GM19438 (cell line): ENCODE data around the gene CLIC1.

Experiments used
- ATAC-seq: cut with Tn5 transposase; IDR thresholded peaks from one replicate; pipeline ENCODE4 v1.9.1; 2021; ENCODE audit warnings: low read depth; ENCODE audit not compliant: unreplicated experiment

Gene CLIC1

DNA sequence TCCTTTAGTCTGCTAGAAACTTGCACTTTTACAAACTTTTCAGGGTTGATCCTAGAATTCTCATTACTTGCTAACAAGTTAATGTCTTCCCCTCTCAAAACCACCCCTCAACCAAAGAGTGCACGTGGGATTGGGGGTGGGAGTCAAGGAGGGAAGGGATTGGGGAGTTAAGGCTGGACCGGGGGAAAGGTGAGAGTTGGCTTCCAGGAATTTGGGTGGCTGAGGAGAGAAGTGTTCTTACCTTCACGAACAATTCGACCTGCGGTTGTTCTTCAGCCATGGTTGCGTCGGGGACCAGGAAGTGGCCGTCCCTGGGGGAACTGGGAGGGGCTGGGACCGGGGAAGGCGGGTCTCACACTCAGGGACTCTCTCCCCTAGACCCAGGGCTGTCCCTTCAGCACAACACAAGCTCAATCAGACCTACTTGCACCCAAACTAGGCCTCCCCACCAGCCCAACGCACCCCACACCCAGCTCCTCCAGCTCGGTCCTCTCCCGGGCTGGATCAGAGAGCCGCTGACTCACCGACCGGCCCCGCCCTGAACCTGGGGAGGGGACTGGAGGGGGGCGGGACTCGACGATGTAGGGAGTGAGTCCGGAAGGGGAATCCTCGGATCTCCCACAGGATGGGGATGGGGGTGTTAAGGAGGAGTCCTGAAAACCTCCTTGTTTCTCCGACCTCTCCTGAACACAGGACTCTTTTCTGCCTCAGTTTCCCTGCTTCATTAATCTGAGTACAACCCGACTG, at the start of gene CLIC1:
Gene CLIC1, minus strand, starts transcription at position 510 of the 747 bp plus-strand sequence. Its CDS starts 230 bp downstream, at position 280.
- no peak for ATAC-seq

- ATAC-seq = no peak
These were observed 49.1 kb upstream of the CLIC1 start for GRCh38 chr6:31785475-31785874.

GRCh38 chr6:31784098-31784925, 48.0 kb upstream of the CLIC1 start:
- no peak for ATAC-seq

GRCh38 chr6:31782126-31782855, 46.0 kb upstream of the CLIC1 start:
- no peak for ATAC-seq

GRCh38 chr6:31781244-31782125, 45.2 kb upstream of the CLIC1 start:
- no peak for ATAC-seq

DNA sequence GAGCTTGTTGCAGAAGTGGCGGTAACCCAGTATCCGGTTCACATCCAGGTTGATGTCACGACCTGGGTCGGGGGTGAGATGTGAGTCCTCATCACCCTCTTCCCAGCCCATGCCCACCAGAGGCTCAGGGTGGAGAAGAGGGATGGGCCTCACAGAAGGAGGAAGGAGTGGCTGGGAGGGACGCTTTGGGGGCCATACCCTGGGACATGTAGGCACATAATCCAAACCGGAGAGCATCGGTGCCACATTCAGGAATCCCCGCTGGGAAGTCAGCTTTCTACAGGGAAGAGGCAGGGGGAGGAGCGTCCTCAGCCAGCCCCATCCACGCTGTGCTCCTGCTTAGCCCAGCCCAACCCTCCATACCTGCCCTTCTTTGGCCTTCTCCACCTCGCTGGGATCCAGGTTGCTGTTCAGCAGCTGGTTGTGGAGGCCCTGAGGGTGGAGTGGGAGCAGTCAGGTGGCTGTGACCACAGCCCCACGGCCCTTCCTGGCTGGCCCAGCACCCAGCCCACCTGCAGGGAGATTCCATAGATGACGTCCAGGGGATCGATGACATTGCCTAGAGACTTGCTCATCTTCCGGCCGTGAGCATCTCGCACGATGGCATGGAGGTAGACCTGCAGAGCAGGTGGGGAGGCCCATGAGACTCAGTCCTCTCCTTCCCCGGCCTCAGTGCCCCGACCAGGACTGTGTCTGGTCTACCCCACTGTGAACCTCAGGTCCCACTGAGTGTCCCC, 44.3 kb upstream of the CLIC1 start:
- ATAC-seq = no peak

GRCh38 chr6:31779908-31780307, 43.6 kb upstream of the CLIC1 start:
- ATAC-seq = no peak

DNA sequence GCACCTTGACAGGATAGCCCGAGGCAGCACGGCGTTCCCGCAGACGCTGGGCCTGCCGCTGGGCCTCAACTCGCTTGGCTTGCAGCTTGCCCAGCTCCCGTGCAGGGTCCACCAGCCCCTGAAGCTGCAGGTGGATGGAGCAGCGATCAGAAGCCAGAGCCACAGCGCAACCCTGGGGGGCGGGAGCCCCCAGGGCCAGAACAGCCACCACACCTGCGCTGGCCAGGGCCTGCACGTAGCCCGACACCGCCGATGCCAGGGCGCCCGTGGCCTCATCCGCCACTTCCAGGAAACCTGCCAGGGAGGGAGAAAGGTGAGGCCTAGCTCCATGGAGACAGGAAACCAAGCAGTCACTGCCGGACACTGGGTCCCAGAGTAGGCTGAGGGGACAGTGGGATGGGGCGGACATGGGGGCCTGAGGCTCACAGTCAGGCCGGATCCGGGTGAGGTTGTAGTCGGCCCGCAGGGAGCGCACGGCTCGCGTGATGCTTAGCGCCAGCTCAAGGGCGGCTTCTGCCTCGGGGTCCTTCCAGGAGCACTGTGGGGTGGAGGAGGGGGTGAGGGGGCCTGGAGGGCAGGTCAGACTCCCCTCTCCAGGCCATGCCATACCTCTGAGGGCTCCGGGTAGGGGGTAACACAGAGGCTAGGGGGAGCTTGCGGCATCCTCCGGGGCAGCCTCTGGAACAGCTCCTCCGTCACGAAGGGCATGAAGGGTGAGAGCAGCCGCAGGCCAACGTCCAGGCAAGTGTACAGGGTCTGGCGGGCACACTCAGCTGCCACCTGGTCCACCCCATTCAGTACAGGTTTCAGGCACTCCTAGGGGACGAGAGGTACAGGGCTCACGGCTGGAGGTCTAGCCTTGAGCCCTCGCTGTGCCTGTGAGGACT, 42.9 kb upstream of the CLIC1 start:
- no peak for ATAC-seq

- ATAC-seq = no peak
These were observed 41.9 kb upstream of the CLIC1 start for GRCh38 chr6:31778193-31778592.

- ATAC-seq = no peak
These were observed 41.3 kb upstream of the CLIC1 start for GRCh38 chr6:31777667-31778050.

GRCh38 chr6:31776989-31777666, 40.8 kb upstream of the CLIC1 start, which contains the start of gene VWA7:
Gene VWA7 (minus strand): TSS chr6:31777328. CDS start chr6:31776779, 549 bp downstream.
- no peak for ATAC-seq

DNA sequence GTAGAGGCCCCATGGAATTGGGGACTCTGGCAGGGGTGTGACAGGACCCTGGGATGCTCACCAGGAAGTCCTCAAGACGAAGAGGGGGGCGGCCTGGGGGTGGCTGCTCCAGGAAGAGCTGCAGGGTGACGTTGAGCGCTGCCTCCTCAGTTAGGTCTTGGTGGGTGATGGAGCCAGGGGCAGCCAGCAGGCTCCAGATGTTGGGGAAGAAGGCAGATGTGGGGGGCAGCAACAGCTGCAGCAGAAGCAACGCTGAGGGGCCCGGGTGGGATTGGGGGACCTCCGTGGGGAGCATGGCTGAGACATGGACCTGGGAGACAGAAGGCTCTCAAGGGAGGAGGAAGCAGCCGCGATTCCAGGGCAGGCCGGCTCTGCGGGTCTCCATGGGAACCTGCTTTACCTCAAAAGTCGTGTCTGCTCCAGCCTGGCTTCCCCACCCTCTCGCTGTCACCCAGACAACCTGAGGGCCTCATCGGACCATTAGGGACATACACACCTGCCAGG, 40.2 kb upstream of the CLIC1 start:
- ATAC-seq = no peak

- ATAC-seq = no peak
These were observed 39.5 kb upstream of the CLIC1 start for GRCh38 chr6:31775633-31776484.

GRCh38 chr6:31775184-31775583, 38.9 kb upstream of the CLIC1 start:
- ATAC-seq = no peak

DNA sequence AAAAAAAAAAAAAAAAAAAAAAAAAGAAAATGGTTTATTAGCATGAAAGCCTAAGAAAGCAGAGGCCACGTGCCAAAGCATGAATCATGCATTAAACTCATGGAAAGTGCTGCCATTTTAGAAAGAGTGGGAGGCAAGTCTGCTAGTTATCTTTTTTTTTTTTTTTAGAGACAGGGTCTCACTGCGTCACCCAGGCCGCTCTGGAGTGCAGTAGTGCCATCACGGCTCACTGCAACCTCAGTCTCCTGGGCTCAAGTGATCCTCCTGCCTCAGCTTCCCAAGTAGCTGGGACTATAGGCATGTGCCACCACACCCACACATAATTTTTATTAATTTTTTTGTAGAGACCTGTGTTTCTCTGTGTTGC, 35.6 kb upstream of the CLIC1 start:
- no peak for ATAC-seq

GRCh38 chr6:31770860-31771259, 34.5 kb upstream of the CLIC1 start:
- no peak for ATAC-seq
